ENCODE results near the gene EIF2B2. TPM values are rescaled to one million over a fixed set of nuclear protein-coding genes. Genes with fewer than 3 reads are reported as not detected.
"Not testable (repeated sequence)": the region's sequence is repeated elsewhere in the genome, so short reads cannot be mapped to it uniquely, and the experiment has no call there.

The EIF2B2 gene
- total RNA-seq, 1 donor from 2014 or later, result 37.3 TPM

GRCh38 chr14:74988993-74989392 is 13.7 kb upstream of the EIF2B2 start:
- no peak for DNase-seq (ENCODE audit: low read depth in 2 of 2)

- not testable (repeated sequence) for DNase-seq (ENCODE audit: low read depth in 2 of 2)
Measured at GRCh38 chr14:74994182-74994581, 8.5 kb upstream of the EIF2B2 start.

- not testable (repeated sequence) for DNase-seq (ENCODE audit: low read depth in 2 of 2)
Measured at GRCh38 chr14:74995781-74996180, 6.9 kb upstream of the EIF2B2 start.

GRCh38 chr14:75001261-75001660 is 1.5 kb upstream of the EIF2B2 start:
- DNase-seq (ENCODE audit: low read depth in 2 of 2), result no peak

GRCh38 chr14:75001899-75002298 is 822 bp upstream of the EIF2B2 start:
- no peak for DNase-seq (ENCODE audit: low read depth in 2 of 2)

GRCh38 chr14:75003250-75004027 is 718 bp downstream of the EIF2B2 start:
- peak; percentile 39 to 42 for DNase-seq (ENCODE audit: low read depth in 2 of 2)

GRCh38 chr14:75005357-75005756 is 2.6 kb downstream of the EIF2B2 start:
- no peak for DNase-seq (ENCODE audit: low read depth in 2 of 2)

GRCh38 chr14:75009176-75009575 is 6.5 kb downstream of the EIF2B2 start:
- no peak for DNase-seq (ENCODE audit: low read depth in 2 of 2)

GRCh38 chr14:75010472-75011093 is 7.9 kb downstream of the EIF2B2 start:
- DNase-seq (ENCODE audit: low read depth in 2 of 2), result no peak

- peak in 1 of 2 donors; percentile 82 for DNase-seq (ENCODE audit: low read depth in 2 of 2)
Measured at GRCh38 chr14:75011356-75011994, 8.8 kb downstream of the EIF2B2 start.

GRCh38 chr14:75013290-75013689 is 10.6 kb downstream of the EIF2B2 start:
- DNase-seq (ENCODE audit: low read depth in 2 of 2), result no peak

- no peak for DNase-seq (ENCODE audit: low read depth in 2 of 2)
Measured at GRCh38 chr14:75015496-75015895, 12.8 kb downstream of the EIF2B2 start.

- no peak for DNase-seq (ENCODE audit: low read depth in 2 of 2)
Measured at GRCh38 chr14:75016815-75017214, 14.1 kb downstream of the EIF2B2 start.

- no peak for DNase-seq (ENCODE audit: low read depth in 2 of 2)
Measured at GRCh38 chr14:75018694-75019093, 16.0 kb downstream of the EIF2B2 start.

- peak; percentile 29 to 33 for DNase-seq (ENCODE audit: low read depth in 2 of 2)
Measured at GRCh38 chr14:75022655-75023054, 19.9 kb downstream of the EIF2B2 start.

- DNase-seq (ENCODE audit: low read depth in 2 of 2), result peak in 1 of 2 donors; percentile 72
Measured at GRCh38 chr14:75023108-75023507, 20.4 kb downstream of the EIF2B2 start.

- peak; percentile 28 to 94 for DNase-seq (ENCODE audit: low read depth in 2 of 2)
Measured at GRCh38 chr14:75025082-75025481, 22.4 kb downstream of the EIF2B2 start.

- DNase-seq (ENCODE audit: low read depth in 2 of 2), result no peak
Measured at GRCh38 chr14:75025876-75026275, 23.2 kb downstream of the EIF2B2 start.

GRCh38 chr14:75030147-75030546 is 27.4 kb downstream of the EIF2B2 start:
- DNase-seq (ENCODE audit: low read depth in 2 of 2), result no peak

GRCh38 chr14:75032939-75033338 is 30.2 kb downstream of the EIF2B2 start:
- no peak for DNase-seq (ENCODE audit: low read depth in 2 of 2)

- no peak for DNase-seq (ENCODE audit: low read depth in 2 of 2)
Measured at GRCh38 chr14:75040507-75040906, 37.8 kb downstream of the EIF2B2 start.

- DNase-seq (ENCODE audit: low read depth in 2 of 2), result no peak
Measured at GRCh38 chr14:75040959-75041358, 38.2 kb downstream of the EIF2B2 start.

GRCh38 chr14:75041613-75042012 is 38.9 kb downstream of the EIF2B2 start:
- DNase-seq (ENCODE audit: low read depth in 2 of 2), result peak; percentile 23 to 58
